ENCODE data around the gene MPP2.

The MPP2 gene

GRCh38 chr17:43827596-43827995, 79.7 kb downstream of the MPP2 start:
- no peak overlapping the region for H3K4me3 ChIP-seq (ENCODE audit: low read depth, low read length)
- POLR2A ChIA-PET = no interaction called here
- CTCF ChIA-PET = interaction anchor here (0.6 to 1.0 kb wide), 2 partner anchors 18 to 20 kb away, joined by 3 read pairs; partner anchors contain the start of gene CD300LG
- peaks cover 18 to 82% of the 10 kb centered on the region in 2 experiments for H3K36me3 ChIP-seq (ENCODE audit: control insufficient read depth in 2 of 2, insufficient read depth in 1 of 2, low read length in 2 of 2)
- no peak for TF ChIP-seq ZNF24 (tag by site-specific recombination; IDR thresholded peaks at IDR 0.05)
- TF ChIP-seq PRDM10 (tag by site-specific recombination; IDR thresholded peaks at IDR 0.05) = no peak
- TF ChIP-seq GFI1B (tag by site-specific recombination; IDR thresholded peaks at IDR 0.05) = no peak
- TF ChIP-seq SALL2 (tag by site-specific recombination; IDR thresholded peaks at IDR 0.05; ENCODE audit: borderline replicate concordance) = no peak
- no peak for TF ChIP-seq SP3 (tag by site-specific recombination; IDR thresholded peaks at IDR 0.05)
- no peak for TF ChIP-seq EGR2 (tag by site-specific recombination; IDR thresholded peaks at IDR 0.05; ENCODE audit: low read depth)
- TF ChIP-seq ZNF202 (tag by site-specific recombination; IDR thresholded peaks at IDR 0.05; ENCODE audit: borderline replicate concordance) = no peak
- no peak for TF ChIP-seq HOXA7 (CRISPR knock-in tag; IDR thresholded peaks at IDR 0.05; ENCODE audit: borderline replicate concordance)
- TF ChIP-seq GLIS1 (tag by site-specific recombination; IDR thresholded peaks at IDR 0.05) = no peak
- no peak for TF ChIP-seq ZNF624 (tag by site-specific recombination; IDR thresholded peaks at IDR 0.05)
- TF ChIP-seq ZSCAN30 (tag by site-specific recombination; IDR thresholded peaks at IDR 0.05) = no peak
- TF ChIP-seq AEBP2 (tag by site-specific recombination; IDR thresholded peaks at IDR 0.05; ENCODE audit: borderline replicate concordance) = no peak
- no peak for TF ChIP-seq ZNF221 (tag by site-specific recombination; IDR thresholded peaks at IDR 0.05; ENCODE audit: borderline replicate concordance)
- TF ChIP-seq ZNF184 (tag by site-specific recombination; IDR thresholded peaks at IDR 0.05) = no peak
- TF ChIP-seq ZBTB17 (tag by site-specific recombination; IDR thresholded peaks at IDR 0.05) = no peak
- TF ChIP-seq ZFHX2 (tag by site-specific recombination; conservative IDR thresholded peaks at IDR 0.05) = no peak
- TF ChIP-seq YY2 (tag by site-specific recombination; IDR thresholded peaks at IDR 0.05) = no peak
- no peak for TF ChIP-seq ZNF514 (tag by site-specific recombination; IDR thresholded peaks at IDR 0.05)
- no peak for TF ChIP-seq OSR2 (tag by site-specific recombination; IDR thresholded peaks at IDR 0.05)
- H3K9me3 ChIP-seq (ENCODE audit: control insufficient read depth, insufficient read depth, low read depth, low read length) = no peaks in the 10 kb centered on the region
- no peak overlapping the region for H3K27ac ChIP-seq (ENCODE audit: extremely low read depth, low read depth, low read length)
- no peaks in the 10 kb centered on the region for H3K4me1 ChIP-seq (ENCODE audit: control insufficient read depth, insufficient read depth, low read length)

GRCh38 chr17:43826206-43826605, 81.1 kb downstream of the MPP2 start:
- ChIA-PET CTCF (interaction anchor here (0.5 to 1.2 kb wide), 8 partner anchors 9 to 271 kb away, joined by 3 to 6 read pairs (median 3); partner anchors contain the start of gene CD300LG), POLR2A (interaction anchor here (0.7 to 1.0 kb wide), 2 partner anchors 8 to 177 kb away, joined by 4 read pairs; no protein-coding TSS in a partner anchor)
- TF ChIP-seq ZFP37 (tag by site-specific recombination; IDR thresholded peaks at IDR 0.05) = no peak
- TF ChIP-seq ZNF629 (tag by site-specific recombination; IDR thresholded peaks at IDR 0.05) = no peak
- TF ChIP-seq WT1 (tag by site-specific recombination; IDR thresholded peaks at IDR 0.05) = no peak
- no peak for TF ChIP-seq ZNF555 (tag by site-specific recombination; conservative IDR thresholded peaks at IDR 0.05)
- TF ChIP-seq TRIM28 (IDR thresholded peaks at IDR 0.05; ENCODE audit: borderline replicate concordance, low read length) = no peak
- no peak for TF ChIP-seq ZNF600 (tag by site-specific recombination; IDR thresholded peaks at IDR 0.05)
- no peak for TF ChIP-seq ZNF670 (tag by site-specific recombination; IDR thresholded peaks at IDR 0.05; ENCODE audit: low read depth)
- no peak for TF ChIP-seq ZBTB11 (tag by site-specific recombination; conservative IDR thresholded peaks at IDR 0.05; ENCODE audit: low read depth)
- no peaks in the 10 kb centered on the region for H3K9me3 ChIP-seq (ENCODE audit: control insufficient read depth, insufficient read depth, low read depth, low read length)
- H3K4me3 ChIP-seq (ENCODE audit: low read depth, low read length) = no peak overlapping the region
- H3K36me3 ChIP-seq (ENCODE audit: control insufficient read depth in 2 of 2, insufficient read depth in 1 of 2, low read length in 2 of 2) = peaks cover 18 to 88% of the 10 kb centered on the region in 2 experiments
- H3K4me1 ChIP-seq (ENCODE audit: control insufficient read depth, insufficient read depth, low read length) = no peaks in the 10 kb centered on the region
- H3K27ac ChIP-seq (ENCODE audit: extremely low read depth, low read depth, low read length) = no peak overlapping the region
